ENCODE results near the gene ZNF579.

The ZNF579 gene

DNA sequence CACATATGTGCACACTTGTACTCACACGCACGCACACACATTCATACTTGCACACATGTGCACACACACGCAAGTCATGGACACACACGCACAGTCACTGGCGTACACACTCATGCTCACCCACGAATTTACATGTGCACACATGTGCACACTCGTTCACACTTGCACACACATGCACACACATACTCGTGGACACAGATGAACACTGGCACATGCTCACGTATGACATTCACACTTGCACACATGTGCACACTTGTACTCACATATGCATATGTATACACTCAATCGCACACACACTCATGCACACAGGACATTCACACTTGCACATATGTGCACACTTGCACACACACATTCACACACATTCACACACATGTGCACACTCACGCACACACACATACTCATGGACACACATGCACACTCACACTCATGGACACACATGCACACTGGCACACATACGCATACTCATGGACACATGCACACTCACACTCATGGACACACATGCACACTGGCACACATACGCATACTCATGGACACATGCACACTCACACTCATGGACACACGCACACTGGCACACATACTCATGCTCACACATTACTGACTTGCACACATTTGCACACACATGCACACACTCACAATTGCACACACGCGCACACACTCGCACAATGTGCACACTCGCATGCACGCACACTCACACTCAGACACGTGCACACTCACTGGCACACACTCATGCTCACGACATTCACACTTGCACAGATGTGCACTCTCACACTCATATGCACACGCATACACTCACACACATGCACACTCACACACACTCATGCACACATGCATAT lies 53.2 kb downstream of the ZNF579 start:
- DNase-seq: peak in 1 of 10 donors; percentile 16

More for the DNA sequence above, 53.2 kb downstream of the ZNF579 start:
- intact Hi-C loops (cut with DNase I): no loop called here

All from posterior cingulate gyrus (tissue), 11 donors.